Measurements from ENCODE around the gene ZMPSTE24. TPM values are rescaled to one million over a fixed set of nuclear protein-coding genes. Genes with fewer than 3 reads are reported as not detected.
"Not testable (repeated sequence)": the region's sequence is repeated elsewhere in the genome, so short reads cannot be mapped to it uniquely, and the experiment has no call there.

The ZMPSTE24 gene
- total RNA-seq, 4 donors from 2014 or later = 30.3 to 42.2 (median 34.9) TPM

DNA sequence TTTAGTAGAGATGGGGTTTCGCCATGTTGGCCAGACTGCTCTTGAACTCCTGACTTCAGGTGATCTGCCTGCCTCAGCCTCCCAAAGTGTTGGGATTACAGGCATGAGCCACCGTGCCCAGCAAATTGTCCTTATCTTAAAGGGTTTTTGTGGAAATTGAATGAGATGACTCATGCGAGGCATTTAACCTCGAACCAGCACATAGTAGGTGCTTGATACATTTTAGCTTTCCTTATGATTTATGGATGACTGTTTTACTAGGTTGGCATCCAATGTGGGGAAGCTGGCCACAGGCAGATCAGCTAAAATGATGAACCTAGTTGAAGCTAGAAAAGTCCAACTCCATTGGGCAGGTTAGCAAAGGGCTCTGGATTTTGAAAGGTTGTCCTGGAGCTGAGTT is 60.4 kb downstream of the ZMPSTE24 start:
- Histone ChIP-seq H3K27ac (no peak overlapping the region), H3K4me3 (no peak overlapping the region), H3K27me3 (peaks cover 25% of the 10 kb centered on the region), H3K9me3 (no peaks in the 10 kb centered on the region), H3K4me1 (peaks cover 28% of the 10 kb centered on the region), H3K36me3 (no peaks in the 10 kb centered on the region)
- TF ChIP-seq POLR2AphosphoS5 (IDR thresholded peaks at IDR 0.05) (no peak), EP300 (IDR thresholded peaks at IDR 0.05) (no peak), POLR2A (IDR thresholded peaks at IDR 0.05) (no peak)
- TF ChIP-seq, protein P1, sequence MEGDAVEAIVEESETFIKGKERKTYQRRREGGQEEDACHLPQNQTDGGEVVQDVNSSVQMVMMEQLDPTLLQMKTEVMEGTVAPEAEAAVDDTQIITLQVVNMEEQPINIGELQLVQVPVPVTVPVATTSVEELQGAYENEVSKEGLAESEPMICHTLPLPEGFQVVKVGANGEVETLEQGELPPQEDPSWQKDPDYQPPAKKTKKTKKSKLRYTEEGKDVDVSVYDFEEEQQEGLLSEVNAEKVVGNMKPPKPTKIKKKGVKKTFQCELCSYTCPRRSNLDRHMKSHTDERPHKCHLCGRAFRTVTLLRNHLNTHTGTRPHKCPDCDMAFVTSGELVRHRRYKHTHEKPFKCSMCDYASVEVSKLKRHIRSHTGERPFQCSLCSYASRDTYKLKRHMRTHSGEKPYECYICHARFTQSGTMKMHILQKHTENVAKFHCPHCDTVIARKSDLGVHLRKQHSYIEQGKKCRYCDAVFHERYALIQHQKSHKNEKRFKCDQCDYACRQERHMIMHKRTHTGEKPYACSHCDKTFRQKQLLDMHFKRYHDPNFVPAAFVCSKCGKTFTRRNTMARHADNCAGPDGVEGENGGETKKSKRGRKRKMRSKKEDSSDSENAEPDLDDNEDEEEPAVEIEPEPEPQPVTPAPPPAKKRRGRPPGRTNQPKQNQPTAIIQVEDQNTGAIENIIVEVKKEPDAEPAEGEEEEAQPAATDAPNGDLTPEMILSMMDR (IDR thresholded peaks at IDR 0.05) = no peak
- WGBS = 92% methylated on average over 4 of the region's 4 CpGs
- no peak for DNase-seq (ENCODE audit: low spot score in 2 of 2)

DNA sequence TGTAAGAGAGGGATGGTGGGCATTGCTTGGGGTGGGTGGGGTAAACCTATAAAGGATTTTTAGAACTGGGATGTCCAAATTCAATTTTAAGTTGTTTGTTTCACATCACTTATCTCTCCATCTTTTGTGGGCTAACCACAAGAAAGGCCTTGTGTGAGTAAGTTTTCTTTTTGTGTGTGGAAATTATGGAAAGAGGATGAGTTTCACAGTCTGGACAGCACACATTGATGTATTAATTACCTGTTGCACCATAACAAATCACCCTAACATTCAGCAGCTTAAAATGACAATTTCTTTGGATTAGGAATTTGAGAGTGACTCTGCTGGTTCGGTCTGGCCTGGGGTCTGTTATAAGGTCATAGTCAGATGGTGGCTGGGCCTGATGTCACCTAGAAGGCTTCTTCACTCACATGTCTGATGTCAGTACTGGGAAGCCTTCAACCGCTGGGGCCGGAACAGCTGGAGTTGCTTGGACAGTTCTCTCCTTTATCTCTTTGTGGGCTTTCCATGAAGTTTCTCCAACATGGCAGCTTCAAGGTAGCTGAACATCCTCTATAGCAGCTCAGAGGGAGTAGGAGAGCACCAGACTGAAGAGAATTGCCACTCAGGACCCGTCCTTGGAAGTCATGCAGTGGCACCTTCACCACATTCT is 61.1 kb downstream of the ZMPSTE24 start:
- TF ChIP-seq EP300 (IDR thresholded peaks at IDR 0.05) = no peak
- TF ChIP-seq POLR2AphosphoS5 (IDR thresholded peaks at IDR 0.05) = no peak
- TF ChIP-seq, protein P1 (IDR thresholded peaks at IDR 0.05) = no peak
- TF ChIP-seq POLR2A (IDR thresholded peaks at IDR 0.05) = no peak
- 100% methylated on average over 4 of the region's 4 CpGs for WGBS
- Histone ChIP-seq H3K4me1 (peaks cover 28% of the 10 kb centered on the region), H3K4me3 (no peak overlapping the region), H3K27me3 (peaks cover 25% of the 10 kb centered on the region), H3K36me3 (no peaks in the 10 kb centered on the region), H3K27ac (no peak overlapping the region), H3K9me3 (no peaks in the 10 kb centered on the region)
- DNase-seq (ENCODE audit: low spot score in 2 of 2) = no peak

DNA sequence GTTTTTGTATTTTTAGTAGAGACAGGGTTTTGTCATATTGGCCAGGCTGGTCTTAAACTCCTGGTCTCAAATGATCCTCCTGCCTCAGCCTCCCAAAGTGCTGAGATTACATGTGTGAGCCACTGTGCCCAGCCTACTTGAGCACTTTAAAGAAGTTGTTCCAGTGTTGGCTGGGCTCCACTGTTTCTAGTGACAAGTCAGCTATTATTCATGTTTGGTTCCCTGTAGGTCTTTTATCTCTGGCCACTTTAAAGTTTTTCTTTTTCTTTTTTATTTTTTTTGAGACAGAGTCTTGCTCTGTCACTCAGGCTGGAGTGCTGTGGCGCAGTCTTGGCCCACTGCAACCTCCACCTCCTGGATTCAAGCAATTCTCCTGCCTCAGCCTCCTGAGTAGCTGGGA is 73.4 kb downstream of the ZMPSTE24 start:
- 88% methylated on average over 1 of the region's 1 CpG for WGBS
- not testable (repeated sequence) for H3K4me1 ChIP-seq; H3K36me3 ChIP-seq; DNase-seq (ENCODE audit: low spot score in 2 of 2); H3K9me3 ChIP-seq; H3K4me3 ChIP-seq; H3K27ac ChIP-seq; H3K27me3 ChIP-seq

DNA sequence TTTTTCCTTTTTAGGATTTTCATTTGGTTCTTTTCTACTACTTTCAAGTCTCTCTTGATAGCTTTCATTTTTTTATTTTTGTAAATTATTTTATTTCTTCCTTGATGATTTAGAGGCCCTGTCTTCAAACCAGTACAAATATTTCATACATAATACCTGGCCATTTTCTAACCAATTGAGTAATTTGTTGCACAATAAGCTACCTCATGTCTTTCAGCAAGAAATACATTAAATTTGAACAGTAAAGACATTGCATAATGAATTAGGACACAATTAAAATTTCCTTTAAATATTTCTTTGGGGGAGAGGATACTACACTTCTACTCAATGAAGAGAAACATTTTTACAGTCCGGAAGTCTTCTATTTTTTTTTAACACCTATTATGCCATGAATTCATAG is 74.7 kb downstream of the ZMPSTE24 start:
- Histone ChIP-seq H3K27ac (no peak overlapping the region), H3K27me3 (no peaks in the 10 kb centered on the region), H3K4me3 (no peak overlapping the region), H3K9me3 (no peaks in the 10 kb centered on the region), H3K4me1 (no peaks in the 10 kb centered on the region), H3K36me3 (no peaks in the 10 kb centered on the region)
- TF ChIP-seq EP300 (IDR thresholded peaks at IDR 0.05) (no peak), POLR2A (IDR thresholded peaks at IDR 0.05) (no peak), POLR2AphosphoS5 (IDR thresholded peaks at IDR 0.05) (no peak)
- TF ChIP-seq, protein P1 (IDR thresholded peaks at IDR 0.05) = no peak
- 94% methylated on average over 1 of the region's 1 CpG for WGBS
- no peak for DNase-seq (ENCODE audit: low spot score in 2 of 2)

DNA sequence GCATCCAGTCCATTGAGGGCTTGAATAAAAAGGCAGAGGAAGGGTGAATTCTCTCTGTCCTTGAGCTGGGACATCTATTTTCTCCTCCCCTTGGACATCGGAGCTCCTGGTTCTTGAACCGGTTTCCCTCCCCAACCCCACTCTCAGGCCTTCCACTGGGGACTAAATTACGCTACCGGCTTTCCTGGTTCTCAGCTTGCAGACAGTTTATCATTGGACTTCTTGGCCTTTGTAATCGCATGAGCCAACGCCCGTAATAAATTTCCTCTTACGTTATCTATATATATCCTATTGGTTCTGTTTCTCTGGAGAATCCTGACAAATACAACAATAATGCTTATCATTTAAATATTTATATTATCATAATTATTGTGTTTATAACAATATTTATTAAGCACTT is 79.4 kb downstream of the ZMPSTE24 start:
- no peaks in the 10 kb centered on the region for H3K36me3 ChIP-seq
- 82% methylated on average over 8 of the region's 8 CpGs for WGBS
- no peaks in the 10 kb centered on the region for H3K9me3 ChIP-seq
- H3K27me3 ChIP-seq = peaks cover 4% of the 10 kb centered on the region
- no peak for TF ChIP-seq POLR2AphosphoS5 (IDR thresholded peaks at IDR 0.05)
- TF ChIP-seq, protein P1 (IDR thresholded peaks at IDR 0.05) = no peak
- no peak for TF ChIP-seq EP300 (IDR thresholded peaks at IDR 0.05)
- TF ChIP-seq POLR2A (IDR thresholded peaks at IDR 0.05) = no peak
- peaks cover 5% of the 10 kb centered on the region for H3K4me1 ChIP-seq
- no peak for DNase-seq (ENCODE audit: low spot score in 2 of 2)
- H3K4me3 ChIP-seq = no peak overlapping the region
- H3K27ac ChIP-seq = no peak overlapping the region
